SK-N-SH treated with all-trans-retinoic acid at 6 μM for 48 hours (cell line): Measurements from ENCODE around the gene ZNF184.

Experiments
- ISL1 ChIP-seq: fragments of 250-450 bp; sonication (Bioruptor Pico); IDR thresholded peaks from 2 replicates; pipeline ENCODE4 v2.1.2; 2022; ENCODE audit warnings: mild to moderate bottlenecking, moderate library complexity
- PATZ1 ChIP-seq: fragments of 250-450 bp; sonication (Bioruptor Pico); IDR thresholded peaks from 2 replicates; pipeline ENCODE4 v1.8.0; 2020; ENCODE audit warnings: mild to moderate bottlenecking, moderate library complexity, borderline replicate concordance
- POU6F1 ChIP-seq: fragments of 250-450 bp; sonication (Bioruptor Pico); IDR thresholded peaks from 2 replicates; pipeline ENCODE4 v1.8.0; 2021; ENCODE audit warnings: low read depth, mild to moderate bottlenecking, moderate library complexity, borderline replicate concordance
- PPARA ChIP-seq: fragments of 250-450 bp; sonication (Bioruptor Pico); IDR thresholded peaks from 2 replicates; pipeline ENCODE4 v1.5.0; 2020; ENCODE audit warnings: mild to moderate bottlenecking, borderline replicate concordance

- TF ChIP-seq PATZ1 (CRISPR knock-in tag) = no peak
- TF ChIP-seq POU6F1 (CRISPR knock-in tag) = no peak
- TF ChIP-seq PPARA (CRISPR knock-in tag) = no peak
- no peak for TF ChIP-seq ISL1 (CRISPR knock-in tag)
Measured at GRCh38 chr6:27478706-27479318, 5.9 kb upstream of the ZNF184 start.
